Measurements from ENCODE around the gene OLIG3.

The OLIG3 gene

GRCh38 chr6:137514418-137514817, 20.2 kb upstream of the OLIG3 start:
- DNase-seq (ENCODE audit: low read depth in 1 of 2, low spot score in 1 of 2) = no peak
- no peak overlapping the region for H3K4me3 ChIP-seq (replicated peaks; ENCODE audit: insufficient read depth, low read length)
- no peak for TF ChIP-seq SPI1 (IDR thresholded peaks at IDR 0.05; ENCODE audit: borderline replicate concordance, low read depth)
- TF ChIP-seq, protein P1, sequence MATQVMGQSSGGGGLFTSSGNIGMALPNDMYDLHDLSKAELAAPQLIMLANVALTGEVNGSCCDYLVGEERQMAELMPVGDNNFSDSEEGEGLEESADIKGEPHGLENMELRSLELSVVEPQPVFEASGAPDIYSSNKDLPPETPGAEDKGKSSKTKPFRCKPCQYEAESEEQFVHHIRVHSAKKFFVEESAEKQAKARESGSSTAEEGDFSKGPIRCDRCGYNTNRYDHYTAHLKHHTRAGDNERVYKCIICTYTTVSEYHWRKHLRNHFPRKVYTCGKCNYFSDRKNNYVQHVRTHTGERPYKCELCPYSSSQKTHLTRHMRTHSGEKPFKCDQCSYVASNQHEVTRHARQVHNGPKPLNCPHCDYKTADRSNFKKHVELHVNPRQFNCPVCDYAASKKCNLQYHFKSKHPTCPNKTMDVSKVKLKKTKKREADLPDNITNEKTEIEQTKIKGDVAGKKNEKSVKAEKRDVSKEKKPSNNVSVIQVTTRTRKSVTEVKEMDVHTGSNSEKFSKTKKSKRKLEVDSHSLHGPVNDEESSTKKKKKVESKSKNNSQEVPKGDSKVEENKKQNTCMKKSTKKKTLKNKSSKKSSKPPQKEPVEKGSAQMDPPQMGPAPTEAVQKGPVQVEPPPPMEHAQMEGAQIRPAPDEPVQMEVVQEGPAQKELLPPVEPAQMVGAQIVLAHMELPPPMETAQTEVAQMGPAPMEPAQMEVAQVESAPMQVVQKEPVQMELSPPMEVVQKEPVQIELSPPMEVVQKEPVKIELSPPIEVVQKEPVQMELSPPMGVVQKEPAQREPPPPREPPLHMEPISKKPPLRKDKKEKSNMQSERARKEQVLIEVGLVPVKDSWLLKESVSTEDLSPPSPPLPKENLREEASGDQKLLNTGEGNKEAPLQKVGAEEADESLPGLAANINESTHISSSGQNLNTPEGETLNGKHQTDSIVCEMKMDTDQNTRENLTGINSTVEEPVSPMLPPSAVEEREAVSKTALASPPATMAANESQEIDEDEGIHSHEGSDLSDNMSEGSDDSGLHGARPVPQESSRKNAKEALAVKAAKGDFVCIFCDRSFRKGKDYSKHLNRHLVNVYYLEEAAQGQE (IDR thresholded peaks at IDR 0.05; ENCODE audit: insufficient replicate concordance, low read depth) = no peak
- no peak for TF ChIP-seq GABPA (IDR thresholded peaks at IDR 0.05; ENCODE audit: low read depth)
- TF ChIP-seq POLR2AphosphoS5 (IDR thresholded peaks at IDR 0.05; ENCODE audit: low read depth) = no peak
- TF ChIP-seq CTCF (IDR thresholded peaks at IDR 0.05; ENCODE audit: insufficient read depth, low read length) = no peak
- H3K27me3 ChIP-seq (ENCODE audit: insufficient read depth, poor library complexity, severe bottlenecking) = peaks cover 27% of the 10 kb centered on the region
- no peak overlapping the region for H3K27ac ChIP-seq (replicated peaks)

- H3K27me3 ChIP-seq (ENCODE audit: insufficient read depth, poor library complexity, severe bottlenecking) = peaks cover 27% of the 10 kb centered on the region
- TF ChIP-seq, protein P1 (IDR thresholded peaks at IDR 0.05; ENCODE audit: insufficient replicate concordance, low read depth) = peak; percentile 68
- TF ChIP-seq CTCF (IDR thresholded peaks at IDR 0.05; ENCODE audit: insufficient read depth, low read length) = no peak
- DNase-seq (ENCODE audit: low read depth in 1 of 2, low spot score in 1 of 2) = no peak
- H3K27ac ChIP-seq (replicated peaks) = no peak overlapping the region
- no peak overlapping the region for H3K4me3 ChIP-seq (replicated peaks; ENCODE audit: insufficient read depth, low read length)
Observed at GRCh38 chr6:137512757-137513605, 18.8 kb upstream of the OLIG3 start.

DNA sequence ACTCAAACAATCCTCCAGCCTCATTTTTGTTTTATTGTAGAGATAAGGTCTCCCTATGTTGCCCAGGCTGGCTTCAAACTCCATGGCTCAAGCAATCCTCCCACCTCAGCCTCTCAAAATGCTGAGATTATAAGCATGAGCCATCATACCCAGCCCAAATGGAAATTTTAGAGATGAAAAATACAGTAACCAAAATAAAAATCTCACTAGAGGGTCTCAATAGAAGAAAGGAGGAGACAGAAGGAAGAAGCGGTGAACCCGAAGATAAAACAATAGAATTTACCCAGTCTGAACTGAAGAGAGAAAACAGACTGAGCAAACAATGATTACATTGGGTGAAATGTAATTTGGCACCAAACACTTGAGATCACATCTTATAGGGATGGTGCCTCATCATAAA, 16.7 kb upstream of the OLIG3 start:
- Histone ChIP-seq H3K27ac (replicated peaks) (no peak overlapping the region), H3K4me3 (replicated peaks; ENCODE audit: insufficient read depth, low read length) (no peak overlapping the region), H3K27me3 (ENCODE audit: insufficient read depth, poor library complexity, severe bottlenecking) (peaks cover 15% of the 10 kb centered on the region)
- no peak for TF ChIP-seq POLR2AphosphoS5 (IDR thresholded peaks at IDR 0.05; ENCODE audit: low read depth)
- no peak for DNase-seq (ENCODE audit: low read depth in 1 of 2, low spot score in 1 of 2)

DNA sequence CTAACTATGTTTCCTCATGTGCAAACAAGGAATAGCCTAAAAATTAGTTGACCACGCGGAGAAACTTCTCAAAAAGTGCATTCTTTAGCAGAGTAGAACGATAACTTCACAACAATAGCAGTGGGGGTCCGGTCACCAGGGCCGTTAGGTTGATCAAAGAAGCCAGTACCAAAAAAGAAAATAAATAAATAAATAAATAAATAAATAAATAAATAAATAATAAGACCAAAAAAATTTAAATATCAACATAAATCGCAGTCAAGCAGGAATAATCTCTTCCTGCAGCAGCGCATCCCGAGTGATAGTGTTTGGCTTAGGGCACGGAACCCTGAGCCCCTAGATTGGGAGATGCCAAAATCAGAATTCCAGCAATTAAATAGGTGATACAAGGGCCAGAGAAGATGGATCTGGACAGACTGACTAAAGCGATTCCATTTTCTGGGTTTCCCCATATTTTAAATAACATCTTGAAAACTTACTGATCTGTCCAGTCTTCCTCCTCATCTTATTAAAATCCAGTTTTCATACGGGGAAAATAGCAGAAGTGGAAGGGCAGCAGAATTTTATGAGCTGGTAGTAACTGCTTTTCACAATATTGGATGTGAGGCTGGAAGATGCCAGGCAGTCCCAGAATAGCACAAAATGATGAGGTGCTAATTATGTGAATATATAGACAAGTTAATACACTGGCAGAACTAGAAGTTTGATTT, 4.4 kb upstream of the OLIG3 start:
- no peak overlapping the region for H3K4me3 ChIP-seq (replicated peaks; ENCODE audit: insufficient read depth, low read length)
- no peak for TF ChIP-seq SPI1 (IDR thresholded peaks at IDR 0.05; ENCODE audit: borderline replicate concordance, low read depth)
- no peak for TF ChIP-seq POLR2AphosphoS5 (IDR thresholded peaks at IDR 0.05; ENCODE audit: low read depth)
- no peak for TF ChIP-seq GABPA (IDR thresholded peaks at IDR 0.05; ENCODE audit: low read depth)
- TF ChIP-seq, protein P1 (IDR thresholded peaks at IDR 0.05; ENCODE audit: insufficient replicate concordance, low read depth) = no peak
- DNase-seq (ENCODE audit: low read depth in 1 of 2, low spot score in 1 of 2) = no peak
- peaks cover 62% of the 10 kb centered on the region for H3K27me3 ChIP-seq (ENCODE audit: insufficient read depth, poor library complexity, severe bottlenecking)
- no peak overlapping the region for H3K27ac ChIP-seq (replicated peaks)
